ENCODE results near the gene MMP25.
"Not testable (repeated sequence)": the region's sequence is repeated elsewhere in the genome, so short reads cannot be mapped to it uniquely, and the experiment has no call there.

Gene MMP25

GRCh38 chr16:3066440-3066748 is 20.0 kb downstream of the MMP25 start:
- TF ChIP-seq SUZ12 (IDR thresholded peaks at IDR 0.05; ENCODE audit: extremely low read depth, insufficient read depth, insufficient read length) (no peak), YY1 (IDR thresholded peaks at IDR 0.05; ENCODE audit: insufficient read depth, insufficient read length) (no peak), ZNF274 (IDR thresholded peaks at IDR 0.05; ENCODE audit: low read depth, low read length) (no peak)
- Histone ChIP-seq H3K4me3 (ENCODE audit: insufficient read length, low read depth) (no peak overlapping the region), H3K4me1 (ENCODE audit: insufficient read depth, insufficient read length) (peaks cover 8% of the 10 kb centered on the region), H3K27me3 (ENCODE audit: insufficient read depth, insufficient read length) (no peaks in the 10 kb centered on the region), H3K9ac (ENCODE audit: insufficient read length, low read depth) (no peak overlapping the region), H3K9me3 (ENCODE audit: insufficient read depth, low read length) (no peaks in the 10 kb centered on the region), H3K36me3 (ENCODE audit: insufficient read depth, insufficient read length, low read length) (peaks cover 20% of the 10 kb centered on the region)
- no peak for DNase-seq (ENCODE audit: low read depth, low spot score)

GRCh38 chr16:3068487-3068886 is 22.1 kb downstream of the MMP25 start:
- H3K9me3 ChIP-seq (ENCODE audit: insufficient read depth, low read length) = no peaks in the 10 kb centered on the region
- peaks cover under 1% of the 10 kb centered on the region for H3K27me3 ChIP-seq (ENCODE audit: insufficient read depth, insufficient read length)
- no peak overlapping the region for H3K9ac ChIP-seq (ENCODE audit: insufficient read length, low read depth)
- peaks cover 20% of the 10 kb centered on the region for H3K36me3 ChIP-seq (ENCODE audit: insufficient read depth, insufficient read length, low read length)
- TF ChIP-seq YY1 (IDR thresholded peaks at IDR 0.05; ENCODE audit: insufficient read depth, insufficient read length) (no peak), ZNF274 (IDR thresholded peaks at IDR 0.05; ENCODE audit: low read depth, low read length) (no peak), SUZ12 (IDR thresholded peaks at IDR 0.05; ENCODE audit: extremely low read depth, insufficient read depth, insufficient read length) (no peak)
- no peak overlapping the region for H3K4me3 ChIP-seq (ENCODE audit: insufficient read length, low read depth)
- H3K4me1 ChIP-seq (ENCODE audit: insufficient read depth, insufficient read length) = peaks cover 8% of the 10 kb centered on the region
- no peak for DNase-seq (ENCODE audit: low read depth, low spot score)

- not testable (repeated sequence) for H3K9me3 ChIP-seq (ENCODE audit: insufficient read depth, low read length); DNase-seq (ENCODE audit: low read depth, low spot score); H3K27me3 ChIP-seq (ENCODE audit: insufficient read depth, insufficient read length); H3K4me3 ChIP-seq (ENCODE audit: insufficient read length, low read depth); H3K9ac ChIP-seq (ENCODE audit: insufficient read length, low read depth); H3K4me1 ChIP-seq (ENCODE audit: insufficient read depth, insufficient read length)
- H3K36me3 ChIP-seq (ENCODE audit: insufficient read depth, insufficient read length, low read length) = peaks cover 20% of the 10 kb centered on the region
Observed at GRCh38 chr16:3069146-3069545, 22.8 kb downstream of the MMP25 start.

GRCh38 chr16:3070608-3071111 is 24.3 kb downstream of the MMP25 start:
- no peak for TF ChIP-seq SUZ12 (IDR thresholded peaks at IDR 0.05; ENCODE audit: extremely low read depth, insufficient read depth, insufficient read length)
- no peak for TF ChIP-seq ZNF274 (IDR thresholded peaks at IDR 0.05; ENCODE audit: low read depth, low read length)
- TF ChIP-seq YY1 (IDR thresholded peaks at IDR 0.05; ENCODE audit: insufficient read depth, insufficient read length) = no peak
- peaks cover 20% of the 10 kb centered on the region for H3K36me3 ChIP-seq (ENCODE audit: insufficient read depth, insufficient read length, low read length)

GRCh38 chr16:3071655-3072054 is 25.3 kb downstream of the MMP25 start:
- Histone ChIP-seq H3K4me3 (ENCODE audit: insufficient read length, low read depth) (no peak overlapping the region), H3K27me3 (ENCODE audit: insufficient read depth, insufficient read length) (peaks cover 6% of the 10 kb centered on the region), H3K9me3 (ENCODE audit: insufficient read depth, low read length) (no peaks in the 10 kb centered on the region), H3K9ac (ENCODE audit: insufficient read length, low read depth) (no peak overlapping the region), H3K36me3 (ENCODE audit: insufficient read depth, insufficient read length, low read length) (peaks cover 20% of the 10 kb centered on the region), H3K4me1 (ENCODE audit: insufficient read depth, insufficient read length) (peaks cover 11% of the 10 kb centered on the region)
- no peak for DNase-seq (ENCODE audit: low read depth, low spot score)
- TF ChIP-seq ZNF274 (IDR thresholded peaks at IDR 0.05; ENCODE audit: low read depth, low read length) (no peak), YY1 (IDR thresholded peaks at IDR 0.05; ENCODE audit: insufficient read depth, insufficient read length) (no peak), SUZ12 (IDR thresholded peaks at IDR 0.05; ENCODE audit: extremely low read depth, insufficient read depth, insufficient read length) (no peak)

More at GRCh38 chr16:3070608-3071111, 24.3 kb downstream of the MMP25 start:
- Histone ChIP-seq H3K9me3 (ENCODE audit: insufficient read depth, low read length) (no peaks in the 10 kb centered on the region), H3K9ac (ENCODE audit: insufficient read length, low read depth) (no peak overlapping the region), H3K4me3 (ENCODE audit: insufficient read length, low read depth) (no peak overlapping the region), H3K4me1 (ENCODE audit: insufficient read depth, insufficient read length) (peaks cover 4% of the 10 kb centered on the region), H3K27me3 (ENCODE audit: insufficient read depth, insufficient read length) (peaks cover 6% of the 10 kb centered on the region)
- DNase-seq (ENCODE audit: low read depth, low spot score) = no peak

- H3K9ac ChIP-seq (ENCODE audit: insufficient read length, low read depth); H3K27me3 ChIP-seq (ENCODE audit: insufficient read depth, insufficient read length); H3K4me3 ChIP-seq (ENCODE audit: insufficient read length, low read depth); DNase-seq (ENCODE audit: low read depth, low spot score); H3K9me3 ChIP-seq (ENCODE audit: insufficient read depth, low read length): not testable (repeated sequence)
- H3K36me3 ChIP-seq (ENCODE audit: insufficient read depth, insufficient read length, low read length) = peaks cover 18% of the 10 kb centered on the region
- H3K4me1 ChIP-seq (ENCODE audit: insufficient read depth, insufficient read length) = peaks cover 12% of the 10 kb centered on the region
Observed at GRCh38 chr16:3072148-3072547, 25.8 kb downstream of the MMP25 start.

GRCh38 chr16:3072576-3073263 is 26.4 kb downstream of the MMP25 start:
- H3K36me3 ChIP-seq (ENCODE audit: insufficient read depth, insufficient read length, low read length) = peaks cover 13% of the 10 kb centered on the region
- H3K9ac ChIP-seq (ENCODE audit: insufficient read length, low read depth); H3K4me3 ChIP-seq (ENCODE audit: insufficient read length, low read depth); H3K27me3 ChIP-seq (ENCODE audit: insufficient read depth, insufficient read length); H3K9me3 ChIP-seq (ENCODE audit: insufficient read depth, low read length); DNase-seq (ENCODE audit: low read depth, low spot score): not testable (repeated sequence)
- H3K4me1 ChIP-seq (ENCODE audit: insufficient read depth, insufficient read length) = peaks cover 12% of the 10 kb centered on the region

GRCh38 chr16:3073448-3073847 is 27.1 kb downstream of the MMP25 start:
- no peak for TF ChIP-seq ZNF274 (IDR thresholded peaks at IDR 0.05; ENCODE audit: low read depth, low read length)
- TF ChIP-seq SUZ12 (IDR thresholded peaks at IDR 0.05; ENCODE audit: extremely low read depth, insufficient read depth, insufficient read length) = no peak
- no peak for TF ChIP-seq YY1 (IDR thresholded peaks at IDR 0.05; ENCODE audit: insufficient read depth, insufficient read length)
- no peak overlapping the region for H3K9ac ChIP-seq (ENCODE audit: insufficient read length, low read depth)
- peaks cover 6% of the 10 kb centered on the region for H3K36me3 ChIP-seq (ENCODE audit: insufficient read depth, insufficient read length, low read length)
- H3K4me1 ChIP-seq (ENCODE audit: insufficient read depth, insufficient read length) = peaks cover 12% of the 10 kb centered on the region
- DNase-seq (ENCODE audit: low read depth, low spot score) = no peak
- no peak overlapping the region for H3K4me3 ChIP-seq (ENCODE audit: insufficient read length, low read depth)
- no peaks in the 10 kb centered on the region for H3K9me3 ChIP-seq (ENCODE audit: insufficient read depth, low read length)
- H3K27me3 ChIP-seq (ENCODE audit: insufficient read depth, insufficient read length) = peaks cover 6% of the 10 kb centered on the region
